IMR-90 (cell line): ENCODE data around the gene EFNA5. TPM values are rescaled to one million over a fixed set of nuclear protein-coding genes. Genes with fewer than 3 reads are reported as not detected.

Experiments used
- ATAC-seq: fragments of 200-7000 bp; cut with Tn5 transposase; 2 replicates; pipeline ENCODE4 v1.9.1; 2020; ENCODE audit warnings: low read depth, mild to moderate bottlenecking, moderate library complexity
- BruUV-seq: library from RNA; stranded (reverse); fragments of 400-500 nt; replicated peaks from 2 replicates; lab custom pipeline; 2021; lab: Mats Ljungman, UMichigan
- CTCF ChIA-PET: fragments of 300-600 bp; formaldehyde crosslinking; extraction: SDS; loops from one replicate; lab custom pipeline; 2021; ENCODE audit warnings: antibody characterized with exemption; lab: Yijun Ruan, JAX
- POLR2A ChIA-PET: fragments of 300-600 bp; sonication (Branson Sonifier 250); formaldehyde crosslinking; loops from one replicate; lab custom pipeline; 2022; ENCODE audit warnings: antibody characterized with exemption; ENCODE audit not compliant: unreplicated experiment; lab: Charles Lee
- DNase-seq: peaks from one replicate; pipeline ENCODE4 v3.0.0; 2013
- H2AFZ ChIP-seq: replicated peaks from 2 replicates; pipeline ENCODE3; 2013; ENCODE audit warnings: low read length, mild to moderate bottlenecking; ENCODE audit not compliant: poor library complexity
- H2AK5ac ChIP-seq: 2 replicates; pipeline ENCODE4 v1.6.1; 2013; ENCODE audit warnings: low read depth, low read length, inconsistent platforms
- H2AK9ac ChIP-seq: replicated peaks from 2 replicates; pipeline ENCODE3; 2013; ENCODE audit warnings: mild to moderate bottlenecking, low read depth, low read length, moderate library complexity; ENCODE audit not compliant: poor library complexity
- H2BK120ac ChIP-seq: 2 replicates; pipeline ENCODE4 v1.6.1; 2013; ENCODE audit warnings: low read depth, low read length, inconsistent platforms
- H2BK15ac ChIP-seq: 3 replicates; pipeline ENCODE4 v1.6.1; 2013; ENCODE audit warnings: low read depth, low read length, inconsistent platforms
- H2BK20ac ChIP-seq: 2 replicates; pipeline ENCODE4 v1.6.1; 2013; ENCODE audit warnings: low read depth, mild to moderate bottlenecking, inconsistent platforms, low read length, moderate library complexity
- H2BK5ac ChIP-seq: 2 replicates; pipeline ENCODE4 v1.6.1; 2013; ENCODE audit warnings: mild to moderate bottlenecking, low read depth, low read length, inconsistent platforms; ENCODE audit not compliant: poor library complexity, severe bottlenecking
- H3K14ac ChIP-seq: replicated peaks from 2 replicates; pipeline ENCODE4 v1.6.1; 2013; ENCODE audit warnings: low read depth, low read length, inconsistent platforms
- H3K18ac ChIP-seq: 2 replicates; pipeline ENCODE4 v1.6.1; 2013; ENCODE audit warnings: low read depth, low read length, control low read depth
- H3K23ac ChIP-seq: 2 replicates; pipeline ENCODE4 v1.6.1; 2013; ENCODE audit warnings: low read depth, low read length, inconsistent platforms
- H3K27ac ChIP-seq: 2 replicates; pipeline ENCODE4 v1.5.1; 2013; ENCODE audit warnings: mild to moderate bottlenecking, control low read depth, low read length; ENCODE audit not compliant: insufficient read depth
- H3K27me3 ChIP-seq: 2 replicates; pipeline ENCODE4 v1.6.1; 2013; ENCODE audit warnings: low read length; ENCODE audit not compliant: control insufficient read depth, insufficient read depth
- H3K36me3 ChIP-seq: 2 replicates; pipeline ENCODE4 v1.6.1; 2013; ENCODE audit warnings: low read length, mixed read lengths; ENCODE audit not compliant: control insufficient read depth, insufficient read depth
- H3K4ac ChIP-seq: 2 replicates; pipeline ENCODE4 v1.6.1; 2013; ENCODE audit warnings: low read depth, low read length, inconsistent platforms
- H3K4me1 ChIP-seq: 2 replicates; pipeline ENCODE4 v1.6.1; 2013; ENCODE audit warnings: low read length, mixed read lengths; ENCODE audit not compliant: control insufficient read depth, insufficient read depth
- H3K4me2 ChIP-seq: 2 replicates; pipeline ENCODE4 v1.6.1; 2013; ENCODE audit warnings: low read depth, mild to moderate bottlenecking, control low read depth, low read length, moderate library complexity
- H3K4me3 ChIP-seq: 2 replicates; pipeline ENCODE4 v1.5.1; 2013; ENCODE audit warnings: low read depth, mild to moderate bottlenecking, control low read depth, low read length, moderate library complexity; ENCODE audit not compliant: insufficient read depth
- H3K56ac ChIP-seq: 2 replicates; pipeline ENCODE4 v1.6.1; 2013; ENCODE audit warnings: low read length, inconsistent platforms; ENCODE audit not compliant: insufficient read depth; ENCODE audit errors: extremely low read depth
- H3K79me1 ChIP-seq, 2 experiments: 2 replicates each; pipeline ENCODE4 v1.6.1; 2013; ENCODE audit warnings: low read length in 2 of 2, inconsistent platforms in 1 of 2, low read depth in 1 of 2
- H3K9ac ChIP-seq: 2 replicates; pipeline ENCODE4 v1.6.1; 2013; ENCODE audit warnings: low read depth, low read length, control low read depth
- H3K9me1 ChIP-seq: 2 replicates; pipeline ENCODE4 v1.6.1; 2013; ENCODE audit warnings: low read length, inconsistent platforms; ENCODE audit not compliant: insufficient read depth
- H3K9me3 ChIP-seq: 2 replicates; pipeline ENCODE4 v1.6.1; 2013; ENCODE audit warnings: low read length; ENCODE audit not compliant: control insufficient read depth, insufficient read depth
- H4K20me1 ChIP-seq: 2 replicates; pipeline ENCODE4 v1.6.1; 2013; ENCODE audit warnings: low read length, inconsistent platforms; ENCODE audit not compliant: insufficient read depth
- H4K5ac ChIP-seq: 2 replicates; pipeline ENCODE4 v1.6.1; 2013; ENCODE audit warnings: mild to moderate bottlenecking, low read depth, low read length, control low read depth
- H4K8ac ChIP-seq, 2 experiments: 2 replicates each; pipeline ENCODE4 v1.6.1; 2013; ENCODE audit warnings: low read depth in 2 of 2, low read length in 2 of 2, control low read depth in 1 of 2, inconsistent platforms in 1 of 2
- H4K91ac ChIP-seq: 2 replicates; pipeline ENCODE4 v1.6.1; 2013; ENCODE audit warnings: low read depth, low read length, inconsistent platforms; ENCODE audit not compliant: insufficient read depth
- BHLHE40 ChIP-seq: fragments of 150-350 bp; IDR thresholded peaks from 2 replicates; pipeline ENCODE4 v1.6.1; 2016; ENCODE audit warnings: mild to moderate bottlenecking, low read depth, low read length
- RCOR1 ChIP-seq: IDR thresholded peaks from 2 replicates; pipeline ENCODE4 v1.6.1; 2012; ENCODE audit warnings: mild to moderate bottlenecking, low read length, improper control_type of control experiment; ENCODE audit not compliant: insufficient replicate concordance
- SMC3 ChIP-seq: fragments of 150-350 bp; IDR thresholded peaks from 2 replicates; pipeline ENCODE4 v1.6.1; 2016; ENCODE audit warnings: low read depth, mild to moderate bottlenecking, antibody characterized with exemption, low read length, moderate library complexity
- WGBS, 2 experiments: methylation state at CpG; one replicate each; pipeline versions ENCODE4 v1.1.5 to v1.1.7; 2013; ENCODE audit warnings: missing lambda C conversion rate in 2 of 2; ENCODE audit not compliant: insufficient read length in 1 of 2; ENCODE audit errors: extremely low coverage in 2 of 2; 5-methylcytosine and 5-hydroxymethylcytosine counted together
- dilution Hi-C: fragments of 300-500 bp; cut with HindIII; formaldehyde crosslinking; loops from one replicate; pipeline ENCODE4 v1.14.3; 2018; ENCODE audit warnings: low sequenced_read_pairs; ENCODE audit not compliant: unreplicated experiment
- in situ Hi-C: fragments of 300-500 bp; cut with MboI; formaldehyde crosslinking; loops from 3 replicates; pipeline ENCODE4 v1.14.3; 2019; ENCODE audit warnings: low sequenced_read_pairs, inconsistent platforms, mixed read lengths
- intact Hi-C: fragments of 100-400 bp; cut with micrococcal nuclease; formaldehyde crosslinking; loops from 2 replicates; pipeline ENCODE4 v1.10.0; 2022
- polyA plus RNA-seq, 3 experiments: library from polyadenylated mRNA; depleted of rRNA; stranded (reverse); fragments of >200 nt; gene quantifications; 2 replicates each; pipeline ENCODE4 v1.2.3, GENCODE V29; 2012; ENCODE audit warnings: low replicate concordance in 1 of 3
- total RNA-seq: library from RNA; depleted of rRNA; stranded (reverse); fragments of >200 nt; gene quantifications from 2 replicates; pipeline ENCODE4 v1.2.3, GENCODE V29; 2012
- TF ChIP-seq, protein P1 (sequence below): fragments of 150-350 bp; IDR thresholded peaks from 2 replicates; pipeline ENCODE4 v1.6.1; 2016; ENCODE audit warnings: low read depth, mild to moderate bottlenecking, low read length, moderate library complexity, borderline replicate concordance

The EFNA5 gene
- total and polyA plus RNA-seq, 2 of the 4 experiments (the other 2 are of a cell fraction): 1.5 to 1.6 TPM

DNA sequence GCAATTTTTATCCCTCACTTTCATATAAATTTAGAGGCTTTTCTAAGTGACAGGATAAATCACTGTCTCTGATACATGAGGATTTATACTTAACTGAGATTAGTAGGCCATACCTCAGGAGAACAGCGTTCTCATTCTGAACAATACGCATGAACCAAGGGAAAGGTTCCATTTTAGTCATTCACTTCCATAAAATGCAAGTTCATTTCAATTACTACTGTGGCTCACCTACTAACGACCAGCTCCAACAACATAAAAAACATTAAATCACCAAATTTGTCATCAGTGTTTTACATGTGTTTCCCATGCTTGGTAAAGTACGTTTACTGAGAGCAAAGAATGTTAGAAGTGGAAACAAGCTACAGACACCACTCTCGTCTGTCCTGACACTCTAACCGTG, 67.4 kb downstream of the EFNA5 start:
- H2BK120ac ChIP-seq: no peak overlapping the region
- no peak overlapping the region for H4K5ac ChIP-seq
- H3K56ac ChIP-seq: no peak overlapping the region
- H3K18ac ChIP-seq: no peak overlapping the region
- no peak overlapping the region for H3K9ac ChIP-seq
- H4K20me1 ChIP-seq: no peaks in the 10 kb centered on the region
- no peak overlapping the region for H2BK15ac ChIP-seq
- no peak overlapping the region for H3K27ac ChIP-seq
- no peak overlapping the region for H2AFZ ChIP-seq
- intact Hi-C loops (no loop called here), in situ Hi-C loops (no loop called here), dilution Hi-C loops (no loop called here)
- ChIA-PET POLR2A (no interaction called here), CTCF (interaction anchor here (0.6 kb wide), 1 partner anchor 33 kb away, joined by 3 read pairs; no protein-coding TSS in a partner anchor)
- no peak overlapping the region for H4K8ac ChIP-seq
- no peak overlapping the region for H4K91ac ChIP-seq
- H3K9me1 ChIP-seq: no peaks in the 10 kb centered on the region
- no peaks in the 10 kb centered on the region for H3K9me3 ChIP-seq
- H2BK20ac ChIP-seq: no peak overlapping the region
- no peak overlapping the region for H2AK9ac ChIP-seq
- H3K79me1 ChIP-seq: no peaks in the 10 kb centered on the region; a peak in 1 of 4 replicates
- TF ChIP-seq SMC3 (no peak), BHLHE40 (no peak), RCOR1 (no peak)
- TF ChIP-seq, protein P1, sequence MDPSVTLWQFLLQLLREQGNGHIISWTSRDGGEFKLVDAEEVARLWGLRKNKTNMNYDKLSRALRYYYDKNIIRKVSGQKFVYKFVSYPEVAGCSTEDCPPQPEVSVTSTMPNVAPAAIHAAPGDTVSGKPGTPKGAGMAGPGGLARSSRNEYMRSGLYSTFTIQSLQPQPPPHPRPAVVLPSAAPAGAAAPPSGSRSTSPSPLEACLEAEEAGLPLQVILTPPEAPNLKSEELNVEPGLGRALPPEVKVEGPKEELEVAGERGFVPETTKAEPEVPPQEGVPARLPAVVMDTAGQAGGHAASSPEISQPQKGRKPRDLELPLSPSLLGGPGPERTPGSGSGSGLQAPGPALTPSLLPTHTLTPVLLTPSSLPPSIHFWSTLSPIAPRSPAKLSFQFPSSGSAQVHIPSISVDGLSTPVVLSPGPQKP: no peak
- ATAC-seq (no peak), DNase-seq (no peak)
- no TSS peak for BruUV-seq
- H2AK5ac ChIP-seq: no peak overlapping the region
- no peak overlapping the region for H3K4ac ChIP-seq
- no peak overlapping the region for H3K4me3 ChIP-seq
- H3K14ac ChIP-seq: no peak overlapping the region
- H2BK5ac ChIP-seq: no peak overlapping the region
- no peak overlapping the region for H3K4me2 ChIP-seq
- H3K27me3 ChIP-seq: no peaks in the 10 kb centered on the region
- no peaks in the 10 kb centered on the region for H3K36me3 ChIP-seq
- no peak overlapping the region for H3K23ac ChIP-seq
- WGBS, 2 experiments: no CpG with 5 or more reads among the region's 6 CpGs
- 0 out of 2 replicates have a peak, but pooled peaks cover 2% of the 10 kb centered on the region for H3K4me1 ChIP-seq
